Caco-2 (cell line): Measurements from ENCODE around the gene DHFR2. TPM values are rescaled to one million over a fixed set of nuclear protein-coding genes. Genes with fewer than 3 reads are reported as not detected.
"Not testable (repeated sequence)": the region's sequence is repeated elsewhere in the genome, so short reads cannot be mapped to it uniquely, and the experiment has no call there.

Experiments
- BruUV-seq: library from RNA; stranded (reverse); fragments of 400-500 nt; replicated peaks from 2 replicates; lab custom pipeline; 2021; lab: Mats Ljungman, UMichigan
- CTCF ChIA-PET: fragments of 300-600 bp; sonication (Branson Sonifier 250); formaldehyde crosslinking; loops from one replicate; lab custom pipeline; 2022; ENCODE audit warnings: antibody characterized with exemption; lab: Charles Lee
- POLR2A ChIA-PET: fragments of 300-600 bp; sonication (Branson Sonifier 250); formaldehyde crosslinking; loops from one replicate; lab custom pipeline; 2022; ENCODE audit warnings: antibody characterized with exemption; lab: Charles Lee
- DNase-seq, 2 experiments: peaks; one replicate each; pipeline versions ENCODE4 v3.0.0 to v3.0.0-alpha.2; 2020 to 2022
- H3K27me3 ChIP-seq: replicated peaks from 2 replicates; pipeline ENCODE4 v1.6.0; 2011; ENCODE audit warnings: low read length; ENCODE audit not compliant: control insufficient read depth, insufficient read depth
- H3K36me3 ChIP-seq: 2 replicates; pipeline ENCODE4 v1.5.1; 2011; ENCODE audit warnings: low read length; ENCODE audit not compliant: control insufficient read depth, insufficient read depth
- H3K4me1 ChIP-seq: fragments of 250-450 bp; sonication (Bioruptor Pico); 2 replicates; pipeline ENCODE4 v1.5.1; 2020; ENCODE audit warnings: mild to moderate bottlenecking
- H3K4me3 ChIP-seq: 2 replicates; pipeline ENCODE4 v1.5.1; 2011; ENCODE audit warnings: low read depth, mild to moderate bottlenecking, control low read depth, low read length
- H3K9me3 ChIP-seq: fragments of 250-450 bp; sonication (Bioruptor Pico); 2 replicates; pipeline ENCODE4 v1.5.1; 2020; ENCODE audit warnings: mild to moderate bottlenecking, moderate library complexity
- H3K27ac Mint-ChIP-seq: one replicate; pipeline ENCODE4 v1.8.0; 2022; ENCODE audit warnings: mixed read lengths; ENCODE audit not compliant: unreplicated experiment
- H3K27me3 Mint-ChIP-seq: one replicate; pipeline ENCODE4 v1.8.0; 2022; ENCODE audit warnings: mixed read lengths; ENCODE audit not compliant: insufficient read depth, unreplicated experiment
- H3K36me3 Mint-ChIP-seq: one replicate; pipeline ENCODE4 v1.8.0; 2022; ENCODE audit warnings: mild to moderate bottlenecking, mixed read lengths; ENCODE audit not compliant: insufficient read depth, unreplicated experiment
- H3K4me1 Mint-ChIP-seq: one replicate; pipeline ENCODE4 v1.8.0; 2022; ENCODE audit warnings: low read depth, mixed read lengths; ENCODE audit not compliant: unreplicated experiment
- H3K4me3 Mint-ChIP-seq: one replicate; pipeline ENCODE4 v1.8.0; 2022; ENCODE audit warnings: mild to moderate bottlenecking, moderate library complexity, mixed read lengths; ENCODE audit not compliant: unreplicated experiment
- H3K9me3 Mint-ChIP-seq: one replicate; pipeline ENCODE4 v1.8.0; 2022; ENCODE audit warnings: mixed read lengths; ENCODE audit not compliant: unreplicated experiment
- intact Hi-C: fragments of 100-400 bp; cut with micrococcal nuclease; formaldehyde crosslinking; loops from one replicate; pipeline ENCODE4 v1.10.0; 2022; ENCODE audit not compliant: unreplicated experiment
- total RNA-seq: library from RNA; stranded (reverse); gene quantifications from 2 replicates; pipeline ENCODE4 v1.2.3, GENCODE V29; 2022
- TF ChIP-seq, protein P1 (sequence below), 2 experiments: fragments of 200-600 bp in 1 of 2; IDR thresholded peaks; 1 replicate in 1 of 2; 2 replicates in 1 of 2; pipeline versions ENCODE4 v1.5.1 to v1.8.0; 2011 to 2022; ENCODE audit warnings: antibody characterized with exemption in 1 of 2, control low read depth in 1 of 2, inconsistent platforms in 1 of 2, low read depth in 1 of 2, low read length in 1 of 2, mild to moderate bottlenecking in 1 of 2, moderate library complexity in 1 of 2; ENCODE audit not compliant: insufficient read depth in 1 of 2, severe bottlenecking in 1 of 2, unreplicated experiment in 1 of 2

DHFR2 gene
- total RNA-seq, 1 experiment from 2014 or later = 3.3 TPM

- no peak for DNase-seq
- Mint-ChIP-seq H3K4me1 (no peaks in the 10 kb centered on the region), H3K4me3 (no peak overlapping the region), H3K27me3 (no peaks in the 10 kb centered on the region), H3K36me3 (peaks cover 2% of the 10 kb centered on the region), H3K9me3 (no peaks in the 10 kb centered on the region), H3K27ac (no peak overlapping the region)
- Histone ChIP-seq H3K9me3 (no peaks in the 10 kb centered on the region), H3K27me3 (no peaks in the 10 kb centered on the region), H3K36me3 (no peaks in the 10 kb centered on the region), H3K4me1 (no peaks in the 10 kb centered on the region), H3K4me3 (no peak overlapping the region)
- intact Hi-C loops = no loop called here
- CTCF ChIA-PET = no interaction called here
- POLR2A ChIA-PET = no interaction called here
- no TSS peak for BruUV-seq
- TF ChIP-seq, protein P1, sequence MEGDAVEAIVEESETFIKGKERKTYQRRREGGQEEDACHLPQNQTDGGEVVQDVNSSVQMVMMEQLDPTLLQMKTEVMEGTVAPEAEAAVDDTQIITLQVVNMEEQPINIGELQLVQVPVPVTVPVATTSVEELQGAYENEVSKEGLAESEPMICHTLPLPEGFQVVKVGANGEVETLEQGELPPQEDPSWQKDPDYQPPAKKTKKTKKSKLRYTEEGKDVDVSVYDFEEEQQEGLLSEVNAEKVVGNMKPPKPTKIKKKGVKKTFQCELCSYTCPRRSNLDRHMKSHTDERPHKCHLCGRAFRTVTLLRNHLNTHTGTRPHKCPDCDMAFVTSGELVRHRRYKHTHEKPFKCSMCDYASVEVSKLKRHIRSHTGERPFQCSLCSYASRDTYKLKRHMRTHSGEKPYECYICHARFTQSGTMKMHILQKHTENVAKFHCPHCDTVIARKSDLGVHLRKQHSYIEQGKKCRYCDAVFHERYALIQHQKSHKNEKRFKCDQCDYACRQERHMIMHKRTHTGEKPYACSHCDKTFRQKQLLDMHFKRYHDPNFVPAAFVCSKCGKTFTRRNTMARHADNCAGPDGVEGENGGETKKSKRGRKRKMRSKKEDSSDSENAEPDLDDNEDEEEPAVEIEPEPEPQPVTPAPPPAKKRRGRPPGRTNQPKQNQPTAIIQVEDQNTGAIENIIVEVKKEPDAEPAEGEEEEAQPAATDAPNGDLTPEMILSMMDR (IDR thresholded peaks at IDR 0.05; ENCODE audit: insufficient read depth in 1 of 2, low read depth in 1 of 2, low read length in 1 of 2, severe bottlenecking in 1 of 2, unreplicated experiment in 1 of 2) = no peak
These were observed 12.2 kb downstream of the DHFR2 start for GRCh38 chr3:94050546-94050945.

- BruUV-seq = no TSS peak
- no peak for DNase-seq
- POLR2A ChIA-PET = no interaction called here
- Mint-ChIP-seq H3K27ac (no peak overlapping the region), H3K4me1 (no peaks in the 10 kb centered on the region), H3K9me3 (no peaks in the 10 kb centered on the region), H3K4me3 (no peak overlapping the region), H3K36me3 (peaks cover 15% of the 10 kb centered on the region), H3K27me3 (no peaks in the 10 kb centered on the region)
- Histone ChIP-seq H3K4me1 (no peaks in the 10 kb centered on the region), H3K9me3 (no peaks in the 10 kb centered on the region), H3K36me3 (no peaks in the 10 kb centered on the region), H3K27me3 (no peaks in the 10 kb centered on the region), H3K4me3 (no peak overlapping the region)
- intact Hi-C loops = no loop called here
- CTCF ChIA-PET = no interaction called here
- TF ChIP-seq, protein P1 (IDR thresholded peaks at IDR 0.05; ENCODE audit: insufficient read depth in 1 of 2, low read depth in 1 of 2, low read length in 1 of 2, severe bottlenecking in 1 of 2, unreplicated experiment in 1 of 2) = no peak
These were observed 13.4 kb downstream of the DHFR2 start for GRCh38 chr3:94049267-94049666.

DNA sequence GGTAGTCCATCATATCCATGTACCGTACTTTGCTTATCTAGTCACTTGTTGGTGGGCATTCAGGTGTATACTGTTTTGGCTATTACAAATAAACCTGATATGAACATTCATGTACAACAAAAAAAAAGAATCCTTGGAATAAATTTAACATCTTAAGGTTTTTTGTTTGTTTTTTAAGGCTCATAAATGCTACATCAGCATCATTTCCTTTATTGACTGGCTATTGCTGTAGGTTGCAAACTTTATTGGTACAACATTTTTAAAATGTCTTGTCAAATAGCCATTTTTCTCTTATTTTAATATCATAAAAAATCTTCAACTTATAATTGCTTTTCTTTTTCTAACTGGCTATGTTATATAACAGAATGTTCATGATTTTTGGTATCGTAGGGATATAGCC, 16.2 kb downstream of the DHFR2 start:
- Histone ChIP-seq H3K36me3 (no peaks in the 10 kb centered on the region), H3K4me1 (no peaks in the 10 kb centered on the region), H3K4me3 (no peak overlapping the region), H3K9me3 (no peaks in the 10 kb centered on the region; the same call in 1 of the 2 replicates), H3K27me3 (no peaks in the 10 kb centered on the region)
- intact Hi-C loops = no loop called here
- Mint-ChIP-seq H3K4me1 (no peaks in the 10 kb centered on the region), H3K4me3 (no peak overlapping the region), H3K36me3 (peaks cover 32% of the 10 kb centered on the region), H3K9me3 (no peaks in the 10 kb centered on the region), H3K27ac (no peak overlapping the region), H3K27me3 (no peaks in the 10 kb centered on the region)
- POLR2A ChIA-PET = no interaction called here
- no peak for DNase-seq
- CTCF ChIA-PET = no interaction called here
- TF ChIP-seq, protein P1 (IDR thresholded peaks at IDR 0.05; ENCODE audit: insufficient read depth in 1 of 2, low read depth in 1 of 2, low read length in 1 of 2, severe bottlenecking in 1 of 2, unreplicated experiment in 1 of 2) = no peak
- no TSS peak for BruUV-seq

- H3K27me3 Mint-ChIP-seq, POLR2A ChIA-PET, intact Hi-C loops, H3K4me3 Mint-ChIP-seq, DNase-seq, H3K36me3 ChIP-seq, H3K9me3 Mint-ChIP-seq, BruUV-seq, CTCF ChIA-PET, H3K27ac Mint-ChIP-seq, H3K4me1 ChIP-seq, H3K9me3 ChIP-seq, H3K27me3 ChIP-seq, H3K4me1 Mint-ChIP-seq, H3K4me3 ChIP-seq: not testable (repeated sequence)
- H3K36me3 Mint-ChIP-seq = peaks cover 32% of the 10 kb centered on the region
These were observed 18.4 kb downstream of the DHFR2 start for GRCh38 chr3:94044100-94044936.
